Epithelial cell of esophagus (primary cell): ENCODE results near the gene PAK4.

Experiments used
- DNase-seq: peaks from one replicate; pipeline ENCODE4 v3.0.0; 2010; ENCODE audit warnings: low read depth
- H3K4me3 ChIP-seq: 2 replicates; pipeline ENCODE4 v1.5.1; 2011; ENCODE audit warnings: mild to moderate bottlenecking, low read length, control low read depth
- CTCF ChIP-seq: IDR thresholded peaks from 2 replicates; pipeline ENCODE4 v1.5.1; 2011; ENCODE audit warnings: low read depth, mild to moderate bottlenecking, low read length, control low read depth, inconsistent platforms; ENCODE audit not compliant: insufficient read depth; ENCODE audit errors: missing control alignments

The PAK4 gene

DNA sequence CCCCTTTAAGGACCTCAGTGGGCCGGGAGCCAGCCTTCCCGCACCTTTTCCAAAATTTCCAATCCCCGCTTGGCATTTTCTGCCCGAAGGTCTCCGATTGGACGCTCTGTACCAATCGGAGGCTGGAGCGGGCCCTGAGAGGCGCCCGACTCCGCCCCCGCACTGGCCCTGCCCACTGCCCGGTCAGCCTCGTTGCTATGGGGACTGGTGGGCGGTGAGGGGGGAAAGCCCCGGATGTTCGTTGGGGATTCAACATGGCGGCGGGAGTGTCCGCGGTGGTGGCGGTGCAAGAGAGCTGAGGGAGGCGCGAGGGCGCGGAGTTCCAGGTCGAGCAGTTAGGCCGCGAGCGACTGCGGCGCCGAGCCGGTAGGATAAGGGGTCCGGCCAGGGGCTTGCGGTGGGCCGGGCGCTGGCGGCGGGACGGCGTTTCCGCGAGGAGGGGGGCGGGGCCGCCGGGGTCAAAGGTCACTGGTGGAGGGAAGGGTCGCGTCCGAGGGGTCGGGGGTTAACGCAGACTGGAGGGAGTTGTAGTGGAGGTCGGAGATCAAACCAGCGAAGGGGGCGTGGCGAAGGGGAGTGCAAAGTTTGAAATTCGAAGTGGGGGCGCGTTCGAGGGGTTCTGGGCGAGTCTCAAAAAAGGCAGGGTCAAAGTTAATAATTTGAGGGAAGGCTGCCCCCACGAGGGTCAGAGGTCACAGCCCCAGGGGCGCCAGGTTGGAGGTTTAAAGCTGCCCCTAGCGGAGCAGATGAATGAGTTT, at the start of gene PAK4:
TSS of gene PAK4 (plus strand) at position 233 of the 758 bp plus-strand sequence. CDS start 43,768 bp downstream, outside the sequence.
- DNase-seq, result peak; percentile 98
- H3K4me3 ChIP-seq, result peak within 1 kb of the TSS; percentile 84
- no peak for TF ChIP-seq CTCF

- no peak for DNase-seq
- TF ChIP-seq CTCF, result no peak
- no peak overlapping the region for H3K4me3 ChIP-seq
Measured at GRCh38 chr19:39077323-39077722, 48.3 kb upstream of the PAK4 start.

- DNase-seq, result peak; percentile 96
- no peak overlapping the region for H3K4me3 ChIP-seq
- TF ChIP-seq CTCF, result no peak
Measured at GRCh38 chr19:39078436-39079200, 47.0 kb upstream of the PAK4 start.

DNA sequence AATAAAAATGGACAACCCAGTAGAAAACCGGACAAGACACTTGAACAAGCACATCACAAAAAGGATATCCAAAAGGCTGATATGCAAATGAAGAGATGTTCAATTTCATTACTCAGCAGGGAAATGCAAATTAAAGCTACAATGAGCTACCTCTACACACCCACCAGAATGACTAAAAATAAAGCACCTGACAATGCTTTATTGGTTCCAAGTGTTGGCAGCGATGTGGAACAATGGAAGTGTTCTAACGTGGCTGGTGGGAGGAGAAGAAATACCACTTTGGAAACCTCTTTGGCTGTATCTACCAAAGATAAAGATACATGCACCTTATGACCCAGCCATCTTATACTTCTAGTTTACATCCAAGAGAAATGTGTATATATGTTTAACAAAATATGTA, 45.2 kb upstream of the PAK4 start:
- no peak overlapping the region for H3K4me3 ChIP-seq
- peak; percentile 26 for DNase-seq
- TF ChIP-seq CTCF, result no peak

DNA sequence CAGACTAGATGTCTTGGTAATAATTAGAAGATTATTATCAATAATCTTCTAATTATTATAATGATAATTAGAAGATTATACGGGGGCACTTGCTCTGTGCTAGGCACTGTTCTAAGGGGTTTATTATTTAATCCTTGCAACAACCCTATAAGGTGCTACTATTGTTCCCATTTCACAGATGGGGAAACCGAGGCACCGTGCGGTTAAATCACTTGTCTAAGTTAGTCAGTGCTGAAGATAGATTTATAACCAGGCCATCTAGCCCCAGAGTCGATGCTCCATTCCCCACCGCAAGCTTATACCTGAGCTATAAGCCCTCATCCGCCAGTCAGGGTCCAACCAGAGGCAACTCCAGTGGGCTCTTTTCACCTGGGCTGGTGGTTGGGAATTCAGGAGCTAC, 43.4 kb upstream of the PAK4 start:
- TF ChIP-seq CTCF, result no peak
- H3K4me3 ChIP-seq, result no peak overlapping the region
- no peak for DNase-seq

GRCh38 chr19:39082745-39083598, 42.6 kb upstream of the PAK4 start:
- peak overlapping the region; percentile 46 for H3K4me3 ChIP-seq
- no peak for TF ChIP-seq CTCF
- peak; percentile 30 for DNase-seq
